Thoracic aorta (tissue), 2 donors: Measurements from ENCODE around the gene UBE3B. TPM values are rescaled to one million over a fixed set of nuclear protein-coding genes. Genes with fewer than 3 reads are reported as not detected.

Source experiments
- ATAC-seq: fragments of 150-250 bp; one replicate; pipeline ENCODE4 v1.8.0; 2017; ENCODE audit warnings: low read depth; ENCODE audit not compliant: insufficient number of reproducible peaks, low FRiP score
- DNase-seq: peaks from one replicate; pipeline ENCODE4 v3.0.0-alpha.2; 2020; ENCODE audit warnings: low spot score
- H3K27ac ChIP-seq, 2 donors: fragments of 200-600 bp; sonication (generic); 1 replicate in 1 of 2; 2 replicates in 1 of 2; pipeline ENCODE4 v1.5.1; 2016; ENCODE audit warnings: mild to moderate bottlenecking in 2 of 2, moderate library complexity in 2 of 2
- H3K27me3 ChIP-seq: fragments of 200-600 bp; sonication (generic); replicated peaks from 2 replicates; pipeline ENCODE4 v1.6.0; 2016; ENCODE audit warnings: mild to moderate bottlenecking; ENCODE audit not compliant: insufficient read depth
- H3K36me3 ChIP-seq: fragments of 200-600 bp; sonication (generic); one replicate; pipeline ENCODE4 v1.5.1; 2016
- H3K4me1 ChIP-seq, 2 donors: fragments of 200-600 bp; sonication (generic); 1 replicate in 1 of 2; 2 replicates in 1 of 2; pipeline versions ENCODE4 v1.5.1 to v1.6.0; 2016; ENCODE audit warnings: low read depth in 2 of 2, mild to moderate bottlenecking in 1 of 2; ENCODE audit not compliant: control insufficient read depth in 1 of 2
- H3K4me3 ChIP-seq: fragments of 200-600 bp; sonication (generic); 2 replicates; pipeline ENCODE4 v1.5.1; 2016; ENCODE audit warnings: mild to moderate bottlenecking
- H3K9me3 ChIP-seq: fragments of 200-600 bp; sonication (generic); 2 replicates; pipeline ENCODE4 v1.5.1; 2016
- total RNA-seq, 2 donors: library from RNA; depleted of rRNA; stranded (reverse); fragments of >200 nt; gene quantifications; one replicate each; pipeline versions ENCODE4 v1.1.0 to v1.2.3, GENCODE V29; 2016
- TF ChIP-seq, protein P1 (sequence below): fragments of 200-600 bp; sonication (generic); IDR thresholded peaks from one replicate; pipeline ENCODE4 v1.5.1; 2019; ENCODE audit warnings: antibody characterized with exemption

The UBE3B gene
- total RNA-seq, 2 donors from 2014 or later, result 41.4 to 75.3 TPM

DNA sequence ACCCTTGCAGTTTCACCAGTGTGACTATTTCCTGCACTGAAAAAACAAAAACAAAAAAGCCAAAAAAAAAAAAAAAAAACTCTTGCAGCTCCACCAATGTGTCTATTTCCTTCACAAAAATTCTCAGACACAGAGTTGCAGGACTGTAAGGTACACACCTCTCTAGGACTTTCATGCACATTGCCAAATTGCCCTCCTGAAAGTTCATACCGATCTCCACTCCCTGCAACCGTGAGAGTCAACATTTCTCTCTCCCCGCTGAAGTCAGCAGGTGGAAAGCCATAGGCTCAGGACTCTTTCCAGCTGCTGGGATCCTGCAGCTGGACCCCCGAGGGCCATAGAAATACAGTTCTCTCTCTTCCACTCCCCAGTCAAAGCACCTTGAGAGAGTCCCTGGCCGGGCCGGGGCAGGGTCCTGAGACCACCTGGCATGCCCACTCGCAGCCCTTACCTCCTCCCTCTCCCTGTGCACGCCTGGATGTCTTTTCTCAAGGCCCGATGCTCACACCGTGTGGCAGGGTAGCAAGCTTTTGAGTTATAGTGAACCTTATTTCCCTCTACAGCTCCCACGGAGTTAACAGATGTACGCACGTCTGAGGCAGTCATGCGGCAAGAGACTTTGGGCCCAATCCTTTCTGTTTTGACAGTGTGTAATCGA, 72.3 kb downstream of the UBE3B start:
- Histone ChIP-seq H3K4me1 (peaks cover 0 to 3% of the 10 kb centered on the region in 2 donors), H3K9me3 (no peaks in the 10 kb centered on the region), H3K36me3 (no peaks in the 10 kb centered on the region), H3K27ac (no peak overlapping the region), H3K4me3 (no peak overlapping the region), H3K27me3 (no peaks in the 10 kb centered on the region)
- TF ChIP-seq, protein P1, sequence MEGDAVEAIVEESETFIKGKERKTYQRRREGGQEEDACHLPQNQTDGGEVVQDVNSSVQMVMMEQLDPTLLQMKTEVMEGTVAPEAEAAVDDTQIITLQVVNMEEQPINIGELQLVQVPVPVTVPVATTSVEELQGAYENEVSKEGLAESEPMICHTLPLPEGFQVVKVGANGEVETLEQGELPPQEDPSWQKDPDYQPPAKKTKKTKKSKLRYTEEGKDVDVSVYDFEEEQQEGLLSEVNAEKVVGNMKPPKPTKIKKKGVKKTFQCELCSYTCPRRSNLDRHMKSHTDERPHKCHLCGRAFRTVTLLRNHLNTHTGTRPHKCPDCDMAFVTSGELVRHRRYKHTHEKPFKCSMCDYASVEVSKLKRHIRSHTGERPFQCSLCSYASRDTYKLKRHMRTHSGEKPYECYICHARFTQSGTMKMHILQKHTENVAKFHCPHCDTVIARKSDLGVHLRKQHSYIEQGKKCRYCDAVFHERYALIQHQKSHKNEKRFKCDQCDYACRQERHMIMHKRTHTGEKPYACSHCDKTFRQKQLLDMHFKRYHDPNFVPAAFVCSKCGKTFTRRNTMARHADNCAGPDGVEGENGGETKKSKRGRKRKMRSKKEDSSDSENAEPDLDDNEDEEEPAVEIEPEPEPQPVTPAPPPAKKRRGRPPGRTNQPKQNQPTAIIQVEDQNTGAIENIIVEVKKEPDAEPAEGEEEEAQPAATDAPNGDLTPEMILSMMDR, result no peak
- ATAC-seq (no peak), DNase-seq (no peak)

DNA sequence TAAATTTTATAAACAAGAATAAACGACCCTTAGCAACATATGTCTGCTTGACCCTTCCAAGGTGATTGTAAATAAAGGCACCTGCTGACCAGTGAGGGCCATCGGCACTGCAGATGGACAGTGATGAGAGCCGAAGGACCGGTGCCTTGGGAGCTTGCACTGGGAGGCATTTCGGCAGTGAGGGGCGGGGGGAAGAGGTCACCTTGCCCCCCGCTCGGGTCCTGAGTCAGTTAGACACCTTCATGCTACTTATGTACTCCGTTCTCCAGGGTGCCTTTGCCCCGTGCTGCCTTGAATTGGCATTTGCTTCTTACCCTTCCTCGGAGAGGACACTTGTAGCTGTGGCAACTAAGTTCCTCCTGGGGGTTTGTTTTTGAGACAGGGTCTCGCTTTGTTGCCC, 72.8 kb downstream of the UBE3B start:
- TF ChIP-seq, protein P1, result no peak
- no peak for DNase-seq
- H3K27ac ChIP-seq, result no peak overlapping the region
- no peak overlapping the region for H3K4me3 ChIP-seq
- no peaks in the 10 kb centered on the region for H3K36me3 ChIP-seq
- no peak for ATAC-seq
- no peaks in the 10 kb centered on the region for H3K9me3 ChIP-seq
- H3K4me1 ChIP-seq, result no peaks in the 10 kb centered on the region
- no peaks in the 10 kb centered on the region for H3K27me3 ChIP-seq

DNA sequence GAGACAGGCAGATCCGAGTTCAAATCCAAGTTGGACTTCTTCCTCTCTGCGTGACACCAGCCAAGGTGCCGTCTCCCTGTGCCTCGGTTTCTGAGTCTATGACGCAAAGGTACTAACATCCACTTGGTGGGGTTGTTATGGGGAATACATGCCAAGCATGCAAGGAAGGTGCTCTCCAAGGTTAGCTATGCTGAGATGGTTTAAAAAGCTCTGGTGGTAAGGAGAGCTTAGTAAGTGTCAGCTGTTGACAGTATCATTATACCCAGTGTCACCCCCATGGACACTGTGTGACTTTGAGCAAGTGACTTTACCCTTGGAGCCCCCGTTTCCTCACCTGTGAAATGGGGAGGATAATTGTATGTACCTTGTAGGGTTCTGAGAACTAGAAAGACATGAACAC, 73.7 kb downstream of the UBE3B start:
- no peaks in the 10 kb centered on the region for H3K27me3 ChIP-seq
- TF ChIP-seq, protein P1, result no peak

DNA sequence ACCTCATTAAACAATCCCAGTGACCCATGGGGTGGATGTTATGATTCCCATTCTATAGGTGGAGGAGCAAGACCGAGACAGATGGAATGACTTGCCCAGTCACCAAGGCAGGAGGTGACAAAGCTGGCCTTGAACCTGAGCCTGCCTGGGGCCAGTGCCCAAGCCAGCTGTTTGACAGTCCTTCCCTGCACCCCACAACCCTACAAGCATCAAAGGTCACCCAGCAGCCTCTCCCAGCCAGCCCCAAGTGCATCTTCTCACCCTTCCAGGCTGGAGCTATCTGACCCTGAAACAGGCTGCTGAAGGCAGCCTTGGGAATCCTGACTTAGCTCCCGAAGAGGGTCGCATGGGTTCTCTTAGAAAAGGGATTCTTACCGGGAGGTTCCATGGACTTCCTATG, 75.5 kb downstream of the UBE3B start:
- H3K4me3 ChIP-seq, result no peak overlapping the region
- no peaks in the 10 kb centered on the region for H3K36me3 ChIP-seq
- H3K27ac ChIP-seq, result no peak overlapping the region
- TF ChIP-seq, protein P1, result no peak
- no peaks in the 10 kb centered on the region for H3K4me1 ChIP-seq
- H3K9me3 ChIP-seq, result no peaks in the 10 kb centered on the region
- ATAC-seq (no peak), DNase-seq (no peak)
- H3K27me3 ChIP-seq, result no peaks in the 10 kb centered on the region

More for the DNA sequence above, 73.7 kb downstream of the UBE3B start:
- no peaks in the 10 kb centered on the region for H3K36me3 ChIP-seq
- no peak overlapping the region for H3K4me3 ChIP-seq
- no peaks in the 10 kb centered on the region for H3K4me1 ChIP-seq
- no peak overlapping the region for H3K27ac ChIP-seq
- no peak for DNase-seq
- H3K9me3 ChIP-seq, result no peaks in the 10 kb centered on the region
- no peak for ATAC-seq

DNA sequence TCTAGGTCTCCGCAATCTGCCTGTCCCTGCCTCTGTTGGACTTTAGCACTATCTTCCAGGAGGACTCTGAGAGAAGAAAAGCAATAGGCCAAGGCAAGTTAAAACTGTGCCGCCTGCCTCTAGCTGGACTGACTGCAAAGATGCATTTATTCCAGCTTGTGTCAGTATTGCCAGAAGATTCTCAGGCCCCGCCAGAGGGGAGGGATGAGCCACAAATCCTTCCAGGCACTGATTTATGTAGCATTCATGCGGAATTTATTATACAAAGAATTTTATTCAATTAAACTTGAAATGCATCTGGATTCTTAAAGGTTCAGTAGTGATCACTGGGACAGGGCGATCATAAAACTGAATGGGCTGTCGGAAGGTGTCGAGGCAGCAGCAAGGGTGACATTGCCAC, 76.0 kb downstream of the UBE3B start:
- no peak overlapping the region for H3K4me3 ChIP-seq
- H3K4me1 ChIP-seq, result no peaks in the 10 kb centered on the region
- H3K9me3 ChIP-seq, result no peaks in the 10 kb centered on the region
- ATAC-seq (no peak), DNase-seq (no peak)
- no peaks in the 10 kb centered on the region for H3K27me3 ChIP-seq
- TF ChIP-seq, protein P1, result no peak
- H3K36me3 ChIP-seq, result no peaks in the 10 kb centered on the region
- H3K27ac ChIP-seq, result no peak overlapping the region
